Measurements from ENCODE around the gene NCOA5.

NCOA5 gene

GRCh38 chr20:46089417-46090388, at the start of gene NCOA5:
TSS of gene NCOA5 (minus strand) at chr20:46089962. CDS start at chr20:46079424, 10,538 bp downstream.
- DNase-seq (ENCODE audit: extremely low read depth in 1 of 2, low read depth in 1 of 2) = peak; percentile 88 to 92

- DNase-seq (ENCODE audit: extremely low read depth in 1 of 2, low read depth in 1 of 2) = no peak
These were observed 49.6 kb upstream of the NCOA5 start for GRCh38 chr20:46139266-46139889.

GRCh38 chr20:46137816-46138215, 48.1 kb upstream of the NCOA5 start:
- no peak for DNase-seq (ENCODE audit: extremely low read depth in 1 of 2, low read depth in 1 of 2)

- DNase-seq (ENCODE audit: extremely low read depth in 1 of 2, low read depth in 1 of 2) = no peak
These were observed 46.3 kb upstream of the NCOA5 start for GRCh38 chr20:46135856-46136633.

- DNase-seq (ENCODE audit: extremely low read depth in 1 of 2, low read depth in 1 of 2) = no peak
These were observed 45.0 kb upstream of the NCOA5 start for GRCh38 chr20:46134716-46135115.

- DNase-seq (ENCODE audit: extremely low read depth in 1 of 2, low read depth in 1 of 2) = no peak
These were observed 44.3 kb upstream of the NCOA5 start for GRCh38 chr20:46133886-46134654.

- peak; percentile 45 to 51 for DNase-seq (ENCODE audit: extremely low read depth in 1 of 2, low read depth in 1 of 2)
These were observed 43.0 kb upstream of the NCOA5 start for GRCh38 chr20:46132705-46133120.

GRCh38 chr20:46131396-46131795, 41.6 kb upstream of the NCOA5 start:
- DNase-seq (ENCODE audit: extremely low read depth in 1 of 2, low read depth in 1 of 2) = no peak

GRCh38 chr20:46130534-46130933, 40.8 kb upstream of the NCOA5 start:
- no peak for DNase-seq (ENCODE audit: extremely low read depth in 1 of 2, low read depth in 1 of 2)

- DNase-seq (ENCODE audit: extremely low read depth in 1 of 2, low read depth in 1 of 2) = no peak
These were observed 40.3 kb upstream of the NCOA5 start for GRCh38 chr20:46129955-46130481.

- DNase-seq (ENCODE audit: extremely low read depth in 1 of 2, low read depth in 1 of 2) = no peak
These were observed 38.8 kb upstream of the NCOA5 start for GRCh38 chr20:46128310-46129151.

- no peak for DNase-seq (ENCODE audit: extremely low read depth in 1 of 2, low read depth in 1 of 2)
These were observed 37.7 kb upstream of the NCOA5 start for GRCh38 chr20:46127396-46128010.

- no peak for DNase-seq (ENCODE audit: extremely low read depth in 1 of 2, low read depth in 1 of 2)
These were observed 36.8 kb upstream of the NCOA5 start for GRCh38 chr20:46126440-46127056.

- no peak for DNase-seq (ENCODE audit: extremely low read depth in 1 of 2, low read depth in 1 of 2)
These were observed 33.9 kb upstream of the NCOA5 start for GRCh38 chr20:46123482-46124245.

GRCh38 chr20:46122516-46123481, 33.0 kb upstream of the NCOA5 start:
- DNase-seq (ENCODE audit: extremely low read depth in 1 of 2, low read depth in 1 of 2) = no peak

GRCh38 chr20:46122071-46122470, 32.3 kb upstream of the NCOA5 start:
- no peak for DNase-seq (ENCODE audit: extremely low read depth in 1 of 2, low read depth in 1 of 2)

Data from stimulated activated CD8-positive, alpha-beta memory T cell treated with anti-CD3 and anti-CD28 coated beads, Interleukin-7, amount 100 ng/mL, for 48 hours (primary cell).